OCI-LY7 (cell line): ENCODE results near the gene MAZ. TPM values are rescaled to one million over a fixed set of nuclear protein-coding genes. Genes with fewer than 3 reads are reported as not detected.

Experiments used
- BruUV-seq: library from RNA; stranded (reverse); fragments of 400-500 nt; replicated peaks from 2 replicates; lab custom pipeline; 2021; lab: Mats Ljungman, UMichigan
- CTCF ChIA-PET: fragments of 300-600 bp; sonication (Branson Sonifier 250); formaldehyde crosslinking; loops from one replicate; lab custom pipeline; 2022; ENCODE audit warnings: antibody characterized with exemption; ENCODE audit not compliant: unreplicated experiment; lab: Charles Lee
- POLR2A ChIA-PET: fragments of 300-600 bp; sonication (Branson Sonifier 250); formaldehyde crosslinking; loops from one replicate; lab custom pipeline; 2022; ENCODE audit warnings: antibody characterized with exemption; lab: Charles Lee
- DNase-seq: peaks from one replicate; pipeline ENCODE4 v3.0.0-alpha.2; 2015; ENCODE audit warnings: low spot score
- H2AFZ ChIP-seq: fragments of 200-600 bp; sonication (generic), shearing (Covaris generic); 2 replicates; pipeline ENCODE4 v1.6.1; 2014; ENCODE audit warnings: mild to moderate bottlenecking, antibody characterized with exemption, low read length, moderate library complexity
- H3K27ac ChIP-seq: fragments of 200-600 bp; sonication (generic); 2 replicates; pipeline ENCODE4 v1.5.1; 2014; ENCODE audit warnings: mixed run types, low read depth, mild to moderate bottlenecking, moderate library complexity, low read length, inconsistent platforms; ENCODE audit not compliant: poor library complexity, severe bottlenecking
- H3K36me3 ChIP-seq: fragments of 200-600 bp; sonication (generic); 2 replicates; pipeline ENCODE4 v1.6.1; 2014; ENCODE audit warnings: mild to moderate bottlenecking, antibody characterized with exemption, low read length, moderate library complexity, mixed read lengths; ENCODE audit not compliant: insufficient read depth
- H3K4me1 ChIP-seq: fragments of 200-600 bp; sonication (generic); 2 replicates; pipeline ENCODE4 v1.5.1; 2014; ENCODE audit warnings: mild to moderate bottlenecking, low read length; ENCODE audit not compliant: insufficient read depth, poor library complexity, severe bottlenecking
- H3K4me2 ChIP-seq: fragments of 200-600 bp; sonication (generic); 2 replicates; pipeline ENCODE4 v1.6.1; 2014; ENCODE audit warnings: mild to moderate bottlenecking, low read length
- H3K4me3 ChIP-seq: fragments of 200-600 bp; sonication (generic); 2 replicates; pipeline ENCODE4 v1.5.1; 2014; ENCODE audit warnings: mild to moderate bottlenecking, low read depth, low read length; ENCODE audit not compliant: poor library complexity, severe bottlenecking
- H3K79me2 ChIP-seq: fragments of 200-600 bp; sonication (generic); 2 replicates; pipeline ENCODE4 v1.6.1; 2016; ENCODE audit warnings: low read depth, mild to moderate bottlenecking, low read length, moderate library complexity, mixed read lengths; ENCODE audit not compliant: insufficient read depth
- H3K9me2 ChIP-seq: fragments of 200-600 bp; sonication (generic); 2 replicates; pipeline ENCODE4 v1.6.1; 2016; ENCODE audit warnings: mild to moderate bottlenecking, low read length, mixed read lengths; ENCODE audit not compliant: insufficient read depth
- H3K9me3 ChIP-seq: fragments of 200-600 bp; sonication (generic); 2 replicates; pipeline ENCODE4 v1.6.1; 2014; ENCODE audit warnings: mild to moderate bottlenecking, mixed run types, low read length, mixed read lengths
- H4K20me1 ChIP-seq: fragments of 200-600 bp; sonication (generic); 2 replicates; pipeline ENCODE4 v1.6.1; 2014; ENCODE audit warnings: mild to moderate bottlenecking, antibody characterized with exemption, low read length, moderate library complexity, mixed read lengths; ENCODE audit not compliant: insufficient read depth
- CTCF ChIP-seq: fragments of 200-600 bp; sonication (generic); conservative IDR thresholded peaks from 2 replicates; pipeline ENCODE4 v1.5.1; 2014; ENCODE audit warnings: mild to moderate bottlenecking, antibody characterized with exemption, low read length, moderate library complexity, mixed read lengths
- EZH2phosphoT487 ChIP-seq: fragments of 200-600 bp; sonication (generic); IDR thresholded peaks from 2 replicates; pipeline ENCODE4 v1.6.1; 2018; ENCODE audit warnings: low read depth, borderline replicate concordance, mild to moderate bottlenecking, mixed run types, antibody characterized with exemption, low read length, moderate library complexity, mixed read lengths
- intact Hi-C: fragments of 100-400 bp; cut with micrococcal nuclease; formaldehyde crosslinking; loops from one replicate; pipeline ENCODE4 v1.10.0; 2022; ENCODE audit not compliant: unreplicated experiment
- total RNA-seq, 2 experiments: library from RNA; depleted of rRNA in 1 of 2; stranded (reverse); fragments of >200 nt in 1 of 2; shearing (Covaris generic) in 1 of 2; gene quantifications; 2 replicates each; pipeline ENCODE4 v1.2.3, GENCODE V29; 2014 to 2022

Gene MAZ
- total RNA-seq, 2 experiments from 2014 or later: 471 to 484 TPM

GRCh38 chr16:29789775-29790182 lies 16.6 kb upstream of the MAZ start:
- intact Hi-C loops: loop anchor here (1.0 kb wide), 3 partner anchors 16 to 89 kb away; partner anchors contain the start of gene PAGR1
- ChIA-PET CTCF (interaction anchor here (0.5 to 1.3 kb wide), 4 partner anchors 26 to 242 kb away, joined by 3 to 5 read pairs (median 4); partner anchors contain the start of genes PAGR1 and TLCD3B), POLR2A (interaction anchor here (0.7 to 3.3 kb wide), 9 partner anchors 14 to 206 kb away, joined by 3 to 19 read pairs (median 4); partner anchors contain the start of genes HIRIP3, INO80E and MVP)
- Histone ChIP-seq H3K79me2 (peaks cover 43% of the 10 kb centered on the region), H3K9me2 (no peaks in the 10 kb centered on the region), H3K4me1 (peaks cover 32% of the 10 kb centered on the region), H2AFZ (peak overlapping the region; percentile 92), H4K20me1 (peaks cover 10% of the 10 kb centered on the region), H3K36me3 (peaks cover 39% of the 10 kb centered on the region), H3K4me2 (peak overlapping the region; percentile 90), H3K4me3 (peak overlapping the region; percentile 79), H3K27ac (peak overlapping the region; percentile 72), H3K9me3 (no peaks in the 10 kb centered on the region)
- peak; percentile 47 for DNase-seq
- BruUV-seq: no TSS peak
- TF ChIP-seq CTCF: no peak

- Histone ChIP-seq H3K27ac (peak within 1 kb of the TSS; percentile 72), H3K79me2 (peaks cover 48% of the 10 kb centered on the region), H3K9me2 (no peaks in the 10 kb centered on the region), H3K36me3 (peaks cover 45% of the 10 kb centered on the region), H4K20me1 (peaks cover 10% of the 10 kb centered on the region), H3K9me3 (no peaks in the 10 kb centered on the region), H3K4me1 (peaks cover 32% of the 10 kb centered on the region), H2AFZ (peak within 1 kb of the TSS; percentile 92), H3K4me2 (peak within 1 kb of the TSS; percentile 90), H3K4me3 (peak within 1 kb of the TSS; percentile 79)
- intact Hi-C loops: loop anchor here (1.0 kb wide), 3 partner anchors 15 to 90 kb away; partner anchors contain the start of gene PAGR1
- TSS peak; percentile 94 for BruUV-seq
- no peak for TF ChIP-seq EZH2phosphoT487
- TF ChIP-seq CTCF: peak; percentile 82
- peak; percentile 99 for DNase-seq
- CTCF ChIA-PET: interaction anchor here (0.5 to 1.3 kb wide), 4 partner anchors 26 to 241 kb away, joined by 3 to 5 read pairs (median 4); partner anchors contain the start of genes PAGR1 and TLCD3B
- POLR2A ChIA-PET: interaction anchor here (0.6 to 3.3 kb wide), 11 partner anchors 14 to 205 kb away, joined by 3 to 19 read pairs (median 4); partner anchors contain the start of genes HIRIP3, INO80E and MVP
These were observed 16.0 kb upstream of the MAZ start, which contains the start of gene KIF22 for GRCh38 chr16:29790183-29790948. TSS of gene KIF22 (plus strand) at chr16:29790751. CDS start at chr16:29790760, 9 bp downstream.
